IMR-90 (cell line): ENCODE results near the gene WDR89. TPM values are rescaled to one million over a fixed set of nuclear protein-coding genes. Genes with fewer than 3 reads are reported as not detected.

Experiments used
- ATAC-seq: fragments of 200-7000 bp; cut with Tn5 transposase; 2 replicates; pipeline ENCODE4 v1.9.1; 2020; ENCODE audit warnings: low read depth, mild to moderate bottlenecking, moderate library complexity
- BruUV-seq: library from RNA; stranded (reverse); fragments of 400-500 nt; replicated peaks from 2 replicates; lab custom pipeline; 2021; lab: Mats Ljungman, UMichigan
- CTCF ChIA-PET: fragments of 300-600 bp; formaldehyde crosslinking; extraction: SDS; loops from one replicate; lab custom pipeline; 2021; ENCODE audit warnings: antibody characterized with exemption; lab: Yijun Ruan, JAX
- POLR2A ChIA-PET: fragments of 300-600 bp; sonication (Branson Sonifier 250); formaldehyde crosslinking; loops from one replicate; lab custom pipeline; 2022; ENCODE audit warnings: antibody characterized with exemption; ENCODE audit not compliant: unreplicated experiment; lab: Charles Lee
- DNase-seq: peaks from one replicate; pipeline ENCODE4 v3.0.0; 2013
- H2AFZ ChIP-seq: replicated peaks from 2 replicates; pipeline ENCODE3; 2013; ENCODE audit warnings: low read length, mild to moderate bottlenecking; ENCODE audit not compliant: poor library complexity
- H2AK5ac ChIP-seq: 2 replicates; pipeline ENCODE4 v1.6.1; 2013; ENCODE audit warnings: low read depth, low read length, inconsistent platforms
- H2AK9ac ChIP-seq: replicated peaks from 2 replicates; pipeline ENCODE3; 2013; ENCODE audit warnings: mild to moderate bottlenecking, low read depth, low read length, moderate library complexity; ENCODE audit not compliant: poor library complexity
- H2BK120ac ChIP-seq: 2 replicates; pipeline ENCODE4 v1.6.1; 2013; ENCODE audit warnings: low read depth, low read length, inconsistent platforms
- H2BK15ac ChIP-seq: 3 replicates; pipeline ENCODE4 v1.6.1; 2013; ENCODE audit warnings: low read depth, low read length, inconsistent platforms
- H2BK20ac ChIP-seq: 2 replicates; pipeline ENCODE4 v1.6.1; 2013; ENCODE audit warnings: low read depth, mild to moderate bottlenecking, inconsistent platforms, low read length, moderate library complexity
- H2BK5ac ChIP-seq: 2 replicates; pipeline ENCODE4 v1.6.1; 2013; ENCODE audit warnings: mild to moderate bottlenecking, low read depth, low read length, inconsistent platforms; ENCODE audit not compliant: poor library complexity, severe bottlenecking
- H3K14ac ChIP-seq: replicated peaks from 2 replicates; pipeline ENCODE4 v1.6.1; 2013; ENCODE audit warnings: low read depth, low read length, inconsistent platforms
- H3K18ac ChIP-seq: 2 replicates; pipeline ENCODE4 v1.6.1; 2013; ENCODE audit warnings: low read depth, low read length, control low read depth
- H3K23ac ChIP-seq: 2 replicates; pipeline ENCODE4 v1.6.1; 2013; ENCODE audit warnings: low read depth, low read length, inconsistent platforms
- H3K27ac ChIP-seq: 2 replicates; pipeline ENCODE4 v1.5.1; 2013; ENCODE audit warnings: mild to moderate bottlenecking, control low read depth, low read length; ENCODE audit not compliant: insufficient read depth
- H3K27me3 ChIP-seq: 2 replicates; pipeline ENCODE4 v1.6.1; 2013; ENCODE audit warnings: low read length; ENCODE audit not compliant: control insufficient read depth, insufficient read depth
- H3K36me3 ChIP-seq: 2 replicates; pipeline ENCODE4 v1.6.1; 2013; ENCODE audit warnings: low read length, mixed read lengths; ENCODE audit not compliant: control insufficient read depth, insufficient read depth
- H3K4ac ChIP-seq: 2 replicates; pipeline ENCODE4 v1.6.1; 2013; ENCODE audit warnings: low read depth, low read length, inconsistent platforms
- H3K4me1 ChIP-seq: 2 replicates; pipeline ENCODE4 v1.6.1; 2013; ENCODE audit warnings: low read length, mixed read lengths; ENCODE audit not compliant: control insufficient read depth, insufficient read depth
- H3K4me2 ChIP-seq: 2 replicates; pipeline ENCODE4 v1.6.1; 2013; ENCODE audit warnings: low read depth, mild to moderate bottlenecking, control low read depth, low read length, moderate library complexity
- H3K4me3 ChIP-seq: 2 replicates; pipeline ENCODE4 v1.5.1; 2013; ENCODE audit warnings: low read depth, mild to moderate bottlenecking, control low read depth, low read length, moderate library complexity; ENCODE audit not compliant: insufficient read depth
- H3K56ac ChIP-seq: 2 replicates; pipeline ENCODE4 v1.6.1; 2013; ENCODE audit warnings: low read length, inconsistent platforms; ENCODE audit not compliant: insufficient read depth; ENCODE audit errors: extremely low read depth
- H3K79me1 ChIP-seq, 2 experiments: 2 replicates each; pipeline ENCODE4 v1.6.1; 2013; ENCODE audit warnings: low read length in 2 of 2, inconsistent platforms in 1 of 2, low read depth in 1 of 2
- H3K9ac ChIP-seq: 2 replicates; pipeline ENCODE4 v1.6.1; 2013; ENCODE audit warnings: low read depth, low read length, control low read depth
- H3K9me1 ChIP-seq: 2 replicates; pipeline ENCODE4 v1.6.1; 2013; ENCODE audit warnings: low read length, inconsistent platforms; ENCODE audit not compliant: insufficient read depth
- H3K9me3 ChIP-seq: 2 replicates; pipeline ENCODE4 v1.6.1; 2013; ENCODE audit warnings: low read length; ENCODE audit not compliant: control insufficient read depth, insufficient read depth
- H4K20me1 ChIP-seq: 2 replicates; pipeline ENCODE4 v1.6.1; 2013; ENCODE audit warnings: low read length, inconsistent platforms; ENCODE audit not compliant: insufficient read depth
- H4K5ac ChIP-seq: 2 replicates; pipeline ENCODE4 v1.6.1; 2013; ENCODE audit warnings: mild to moderate bottlenecking, low read depth, low read length, control low read depth
- H4K8ac ChIP-seq, 2 experiments: 2 replicates each; pipeline ENCODE4 v1.6.1; 2013; ENCODE audit warnings: low read depth in 2 of 2, low read length in 2 of 2, control low read depth in 1 of 2, inconsistent platforms in 1 of 2
- H4K91ac ChIP-seq: 2 replicates; pipeline ENCODE4 v1.6.1; 2013; ENCODE audit warnings: low read depth, low read length, inconsistent platforms; ENCODE audit not compliant: insufficient read depth
- BHLHE40 ChIP-seq: fragments of 150-350 bp; IDR thresholded peaks from 2 replicates; pipeline ENCODE4 v1.6.1; 2016; ENCODE audit warnings: mild to moderate bottlenecking, low read depth, low read length
- CEBPB ChIP-seq: IDR thresholded peaks from 2 replicates; pipeline ENCODE4 v1.6.1; 2012; ENCODE audit warnings: low read depth, low read length, improper control_type of control experiment
- CTCF ChIP-seq: conservative IDR thresholded peaks from 2 replicates; pipeline ENCODE4 v1.5.1; 2012; ENCODE audit warnings: mild to moderate bottlenecking, low read depth, low read length, improper control_type of control experiment
- FOS ChIP-seq: fragments of 150-350 bp; IDR thresholded peaks from 2 replicates; pipeline ENCODE4 v1.6.1; 2016; ENCODE audit warnings: low read depth, low read length
- MAZ ChIP-seq: IDR thresholded peaks from 2 replicates; pipeline ENCODE4 v1.6.1; 2012; ENCODE audit warnings: low read depth, mild to moderate bottlenecking, low read length, improper control_type of control experiment, moderate library complexity, borderline replicate concordance
- MXI1 ChIP-seq: IDR thresholded peaks from 2 replicates; pipeline ENCODE4 v1.6.1; 2012; ENCODE audit warnings: low read depth, mild to moderate bottlenecking, low read length, moderate library complexity, borderline replicate concordance
- NFE2L2 ChIP-seq: fragments of 150-350 bp; IDR thresholded peaks from 2 replicates; pipeline ENCODE4 v1.6.1; 2016; ENCODE audit warnings: low read depth, mild to moderate bottlenecking, low read length
- POLR2A ChIP-seq: IDR thresholded peaks from 2 replicates; pipeline ENCODE4 v1.6.1; 2012; ENCODE audit warnings: mild to moderate bottlenecking, low read depth, low read length
- RAD21 ChIP-seq: IDR thresholded peaks from 2 replicates; pipeline ENCODE4 v1.6.1; 2012; ENCODE audit warnings: low read length, improper control_type of control experiment
- RCOR1 ChIP-seq: IDR thresholded peaks from 2 replicates; pipeline ENCODE4 v1.6.1; 2012; ENCODE audit warnings: mild to moderate bottlenecking, low read length, improper control_type of control experiment; ENCODE audit not compliant: insufficient replicate concordance
- RFX5 ChIP-seq: IDR thresholded peaks from 2 replicates; pipeline ENCODE4 v1.8.0; 2012; ENCODE audit warnings: low read depth, mild to moderate bottlenecking, low read length, moderate library complexity
- SMC3 ChIP-seq: fragments of 150-350 bp; IDR thresholded peaks from 2 replicates; pipeline ENCODE4 v1.6.1; 2016; ENCODE audit warnings: low read depth, mild to moderate bottlenecking, antibody characterized with exemption, low read length, moderate library complexity
- WGBS, 2 experiments: methylation state at CpG; one replicate each; pipeline versions ENCODE4 v1.1.5 to v1.1.7; 2013; ENCODE audit warnings: missing lambda C conversion rate in 2 of 2; ENCODE audit not compliant: insufficient read length in 1 of 2; ENCODE audit errors: extremely low coverage in 2 of 2; 5-methylcytosine and 5-hydroxymethylcytosine counted together
- dilution Hi-C: fragments of 300-500 bp; cut with HindIII; formaldehyde crosslinking; loops from one replicate; pipeline ENCODE4 v1.14.3; 2018; ENCODE audit warnings: low sequenced_read_pairs; ENCODE audit not compliant: unreplicated experiment
- in situ Hi-C: fragments of 300-500 bp; cut with MboI; formaldehyde crosslinking; loops from 3 replicates; pipeline ENCODE4 v1.14.3; 2019; ENCODE audit warnings: low sequenced_read_pairs, inconsistent platforms, mixed read lengths
- intact Hi-C: fragments of 100-400 bp; cut with micrococcal nuclease; formaldehyde crosslinking; loops from 2 replicates; pipeline ENCODE4 v1.10.0; 2022
- polyA plus RNA-seq, 3 experiments: library from polyadenylated mRNA; depleted of rRNA; stranded (reverse); fragments of >200 nt; gene quantifications; 2 replicates each; pipeline ENCODE4 v1.2.3, GENCODE V29; 2012; ENCODE audit warnings: low replicate concordance in 1 of 3
- total RNA-seq: library from RNA; depleted of rRNA; stranded (reverse); fragments of >200 nt; gene quantifications from 2 replicates; pipeline ENCODE4 v1.2.3, GENCODE V29; 2012
- TF ChIP-seq, protein P1 (sequence below): fragments of 150-350 bp; IDR thresholded peaks from 2 replicates; pipeline ENCODE4 v1.6.1; 2016; ENCODE audit warnings: low read depth, mild to moderate bottlenecking, low read length, moderate library complexity, borderline replicate concordance
- TF ChIP-seq, protein P2 (sequence below): fragments of 150-350 bp; IDR thresholded peaks from 2 replicates; pipeline ENCODE4 v1.6.1; 2017; ENCODE audit warnings: mild to moderate bottlenecking, antibody characterized with exemption, low read length, low read depth

Gene WDR89
- total and polyA plus RNA-seq, 2 of the 4 experiments (the other 2 are of a cell fraction): 4.3 to 10.2 TPM

DNA sequence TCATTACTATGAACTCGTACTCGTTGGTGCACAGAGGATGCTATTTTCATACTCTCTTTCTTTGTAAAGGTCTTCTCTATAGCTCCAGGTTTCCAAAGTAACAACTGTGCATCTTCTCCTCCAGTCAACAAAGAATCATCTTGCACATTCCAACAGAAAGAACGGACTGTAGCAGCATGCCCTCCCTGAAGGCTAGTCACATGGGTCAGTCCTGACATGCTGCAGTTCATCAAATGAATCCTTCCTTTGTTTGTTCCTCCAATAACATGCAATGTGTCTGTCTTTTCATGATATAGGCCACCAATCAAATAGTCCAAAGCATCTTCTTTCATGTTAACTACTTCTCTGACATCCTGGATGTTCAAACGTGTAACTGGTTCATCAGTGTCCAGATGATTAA lies 42.9 kb downstream of the WDR89 start:
- Histone ChIP-seq H2BK120ac (no peak overlapping the region), H2BK20ac (no peak overlapping the region), H4K20me1 (no peaks in the 10 kb centered on the region), H3K36me3 (peaks cover 7% of the 10 kb centered on the region), H3K9me1 (0 out of 2 replicates have a peak, but pooled peaks cover 2% of the 10 kb centered on the region), H3K4me1 (no peaks in the 10 kb centered on the region), H3K23ac (no peak overlapping the region), H3K27me3 (no peaks in the 10 kb centered on the region), H4K91ac (no peak overlapping the region), H3K9me3 (peaks cover 12% of the 10 kb centered on the region), H2AK5ac (no peak overlapping the region), H2AFZ (no peak overlapping the region), H2AK9ac (no peak overlapping the region), H3K79me1 (peaks cover 0 to 3% of the 10 kb centered on the region in 2 experiments; a peak in 2 of 4 replicates), H3K18ac (no peak overlapping the region), H4K5ac (no peak overlapping the region), H3K9ac (no peak overlapping the region), H3K56ac (no peak overlapping the region), H2BK15ac (no peak overlapping the region), H3K4ac (no peak overlapping the region), H3K4me3 (no peak overlapping the region), H3K27ac (no peak overlapping the region), H4K8ac (no peak overlapping the region), H2BK5ac (no peak overlapping the region), H3K14ac (no peak overlapping the region), H3K4me2 (no peak overlapping the region)
- CTCF ChIA-PET: no interaction called here
- ATAC-seq (no peak), DNase-seq (no peak)
- intact Hi-C loops (no loop called here), dilution Hi-C loops (no loop called here), in situ Hi-C loops (no loop called here)
- POLR2A ChIA-PET: no interaction called here
- WGBS, 2 experiments: 100% methylated on average over 3 of the region's 4 CpGs; no CpG with 5 or more reads in 1 of the 2 experiments
- TF ChIP-seq, protein P1, sequence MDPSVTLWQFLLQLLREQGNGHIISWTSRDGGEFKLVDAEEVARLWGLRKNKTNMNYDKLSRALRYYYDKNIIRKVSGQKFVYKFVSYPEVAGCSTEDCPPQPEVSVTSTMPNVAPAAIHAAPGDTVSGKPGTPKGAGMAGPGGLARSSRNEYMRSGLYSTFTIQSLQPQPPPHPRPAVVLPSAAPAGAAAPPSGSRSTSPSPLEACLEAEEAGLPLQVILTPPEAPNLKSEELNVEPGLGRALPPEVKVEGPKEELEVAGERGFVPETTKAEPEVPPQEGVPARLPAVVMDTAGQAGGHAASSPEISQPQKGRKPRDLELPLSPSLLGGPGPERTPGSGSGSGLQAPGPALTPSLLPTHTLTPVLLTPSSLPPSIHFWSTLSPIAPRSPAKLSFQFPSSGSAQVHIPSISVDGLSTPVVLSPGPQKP: no peak
- no peak for TF ChIP-seq NFE2L2
- no peak for TF ChIP-seq FOS
- no peak for TF ChIP-seq RFX5
- no peak for TF ChIP-seq MAZ
- no peak for TF ChIP-seq BHLHE40
- no peak for TF ChIP-seq CEBPB
- TF ChIP-seq, protein P2, sequence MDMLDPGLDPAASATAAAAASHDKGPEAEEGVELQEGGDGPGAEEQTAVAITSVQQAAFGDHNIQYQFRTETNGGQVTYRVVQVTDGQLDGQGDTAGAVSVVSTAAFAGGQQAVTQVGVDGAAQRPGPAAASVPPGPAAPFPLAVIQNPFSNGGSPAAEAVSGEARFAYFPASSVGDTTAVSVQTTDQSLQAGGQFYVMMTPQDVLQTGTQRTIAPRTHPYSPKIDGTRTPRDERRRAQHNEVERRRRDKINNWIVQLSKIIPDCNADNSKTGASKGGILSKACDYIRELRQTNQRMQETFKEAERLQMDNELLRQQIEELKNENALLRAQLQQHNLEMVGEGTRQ: no peak
- no peak for TF ChIP-seq RCOR1
- no peak for TF ChIP-seq POLR2A
- no peak for TF ChIP-seq SMC3
- TF ChIP-seq RAD21: no peak
- TF ChIP-seq MXI1: no peak
- no peak for TF ChIP-seq CTCF
- BruUV-seq: no TSS peak
